H1 (cell line): Measurements from ENCODE around the gene LRRK1. TPM values are rescaled to one million over a fixed set of nuclear protein-coding genes. Genes with fewer than 3 reads are reported as not detected.
A peak's percentile ranks its signal among the peaks of the same experiment; 100 is the strongest.

ENCODE experiments used
- CTCF ChIA-PET: fragments of 300-600 bp; sonication (Branson Sonifier 250); formaldehyde crosslinking; loops from one replicate; lab custom pipeline; 2021; ENCODE audit not compliant: partially characterized antibody; lab: Charles Lee
- POLR2A ChIA-PET: fragments of 300-600 bp; sonication (Branson Sonifier 250); formaldehyde crosslinking; loops from one replicate; lab custom pipeline; 2021; ENCODE audit warnings: inconsistent platforms; ENCODE audit not compliant: partially characterized antibody; lab: Charles Lee
- DNase-seq, 2 experiments: peaks; one replicate each; pipeline versions ENCODE4 v3.0.0 to v3.0.0-alpha.2; 2010 to 2022; ENCODE audit warnings: low spot score in 2 of 2, low read depth in 1 of 2, mixed read lengths in 1 of 2
- FAIRE-seq: peaks from 2 replicates; lab custom pipeline; 2011; peaks lifted over from hg19 to GRCh38; lab: Jason Lieb, UNC
- H2AFZ ChIP-seq: 2 replicates; pipeline ENCODE4 v1.8.1; 2012; ENCODE audit warnings: low read length, inconsistent platforms
- H2AK5ac ChIP-seq: 2 replicates; pipeline ENCODE4 v1.6.1; 2013; ENCODE audit warnings: low read depth, low read length
- H2BK120ac ChIP-seq: replicated peaks from 2 replicates; pipeline ENCODE3; 2013; ENCODE audit warnings: low read depth, low read length, inconsistent platforms
- H2BK12ac ChIP-seq: 2 replicates; pipeline ENCODE4 v1.6.1; 2013; ENCODE audit warnings: low read depth, low read length
- H2BK15ac ChIP-seq: 2 replicates; pipeline ENCODE4 v1.6.1; 2013; ENCODE audit warnings: low read length
- H2BK20ac ChIP-seq: 2 replicates; pipeline ENCODE4 v1.6.1; 2013; ENCODE audit warnings: low read length
- H2BK5ac ChIP-seq: 2 replicates; pipeline ENCODE4 v1.6.1; 2013; ENCODE audit warnings: low read depth, low read length
- H3K14ac ChIP-seq: 2 replicates; pipeline ENCODE4 v1.6.1; 2013; ENCODE audit warnings: inconsistent platforms; ENCODE audit not compliant: insufficient read length
- H3K18ac ChIP-seq: 2 replicates; pipeline ENCODE4 v1.6.1; 2013; ENCODE audit warnings: low read length; ENCODE audit errors: extremely low read depth
- H3K23ac ChIP-seq: 2 replicates; pipeline ENCODE4 v1.6.1; 2013; ENCODE audit warnings: inconsistent platforms; ENCODE audit not compliant: insufficient read length
- H3K23me2 ChIP-seq: 2 replicates; pipeline ENCODE4 v1.6.1; 2013; ENCODE audit warnings: low read depth, low read length
- H3K27ac ChIP-seq: 2 replicates; pipeline ENCODE4 v1.6.1; 2011; ENCODE audit warnings: low read depth, low read length, inconsistent platforms
- H3K27me3 ChIP-seq, 4 experiments: replicated peaks in 1 of 4; 1 replicate in 1 of 4; 2 replicates in 3 of 4; pipeline versions ENCODE4 v1.6.1 to v1.8.1; 2011 to 2013; ENCODE audit warnings: low read length in 3 of 4, mild to moderate bottlenecking in 3 of 4, inconsistent platforms in 2 of 4, mixed read lengths in 2 of 4, moderate library complexity in 1 of 4; ENCODE audit not compliant: control insufficient read depth in 3 of 4, insufficient read depth in 3 of 4; ENCODE audit errors: extremely low read depth in 1 of 4
- H3K36me3 ChIP-seq, 4 experiments: 2 replicates each; pipeline versions ENCODE4 v1.6.1 to v1.8.1; 2011 to 2013; ENCODE audit warnings: mild to moderate bottlenecking in 4 of 4, low read length in 3 of 4, moderate library complexity in 2 of 4, control low read depth in 1 of 4, inconsistent platforms in 1 of 4; ENCODE audit not compliant: insufficient read depth in 4 of 4, control insufficient read depth in 2 of 4
- H3K4ac ChIP-seq: replicated peaks from 2 replicates; pipeline ENCODE3; 2013; ENCODE audit warnings: low read length, low read depth, mixed read lengths, inconsistent platforms; ENCODE audit not compliant: insufficient read length
- H3K4me1 ChIP-seq, 4 experiments: replicated peaks in 1 of 4; 1 replicate in 1 of 4; 2 replicates in 3 of 4; pipeline versions ENCODE4 v1.6.1 to v1.8.1; 2011 to 2013; ENCODE audit warnings: low read length in 3 of 4, inconsistent platforms in 2 of 4, mixed read lengths in 1 of 4; ENCODE audit not compliant: insufficient read depth in 4 of 4, control insufficient read depth in 3 of 4
- H3K4me2 ChIP-seq, 2 experiments: 2 replicates each; pipeline versions ENCODE4 v1.6.1 to v1.8.1; 2011 to 2013; ENCODE audit warnings: low read depth in 2 of 2, low read length in 2 of 2, control low read depth in 1 of 2, inconsistent platforms in 1 of 2, mild to moderate bottlenecking in 1 of 2; ENCODE audit not compliant: insufficient read depth in 1 of 2
- H3K4me3 ChIP-seq, 4 experiments: fragments of 200-600, 300-600 bp in 1 of 4; sonication (generic), shearing (Covaris generic), sonication (Bioruptor Twin) in 1 of 4; 2 replicates each; pipeline versions ENCODE4 v1.5.1 to v1.8.1; 2011 to 2016; ENCODE audit warnings: low read length in 4 of 4, low read depth in 3 of 4, control low read depth in 2 of 4, inconsistent platforms in 2 of 4, mild to moderate bottlenecking in 2 of 4, mixed read lengths in 1 of 4, moderate library complexity in 1 of 4; ENCODE audit not compliant: insufficient read depth in 2 of 4; ENCODE audit errors: extremely low read depth in 1 of 4
- H3K56ac ChIP-seq: replicated peaks from 2 replicates; pipeline ENCODE3; 2013; ENCODE audit warnings: low read depth, mild to moderate bottlenecking, mixed read lengths, low read length, inconsistent platforms; ENCODE audit not compliant: insufficient read length
- H3K79me1 ChIP-seq: 2 replicates; pipeline ENCODE4 v1.6.1; 2013; ENCODE audit warnings: low read depth, low read length, control low read depth
- H3K79me2 ChIP-seq, 2 experiments: 2 replicates each; pipeline versions ENCODE4 v1.6.1 to v1.8.1; 2012 to 2013; ENCODE audit warnings: low read length in 2 of 2, mild to moderate bottlenecking in 2 of 2, inconsistent platforms in 1 of 2; ENCODE audit not compliant: insufficient read depth in 2 of 2, control insufficient read depth in 1 of 2
- H3K9ac ChIP-seq, 4 experiments: replicated peaks in 1 of 4; 1 replicate in 1 of 4; 2 replicates in 3 of 4; pipeline versions ENCODE4 v1.6.1 to v1.8.1; 2011 to 2013; ENCODE audit warnings: low read depth in 3 of 4, low read length in 3 of 4, control low read depth in 2 of 4, mild to moderate bottlenecking in 2 of 4, moderate library complexity in 2 of 4, inconsistent platforms in 1 of 4; ENCODE audit errors: extremely low read depth in 1 of 4
- H3K9me3 ChIP-seq, 2 experiments: 2 replicates each; pipeline versions ENCODE4 v1.6.1 to v1.8.1; 2012 to 2013; ENCODE audit warnings: mild to moderate bottlenecking in 2 of 2, moderate library complexity in 2 of 2, control low read depth in 1 of 2, inconsistent platforms in 1 of 2, low read depth in 1 of 2, low read length in 1 of 2, mixed read lengths in 1 of 2; ENCODE audit not compliant: insufficient read depth in 2 of 2
- H4K20me1 ChIP-seq, 2 experiments: replicated peaks in 1 of 2; 2 replicates each; pipeline versions ENCODE3 to v1.8.1; 2011 to 2013; ENCODE audit warnings: inconsistent platforms in 2 of 2, low read length in 2 of 2, mild to moderate bottlenecking in 1 of 2; ENCODE audit not compliant: insufficient read depth in 2 of 2, control insufficient read depth in 1 of 2
- H4K5ac ChIP-seq: 2 replicates; pipeline ENCODE4 v1.6.1; 2013; ENCODE audit warnings: low read length, low read depth, mixed read lengths, inconsistent platforms; ENCODE audit not compliant: insufficient read length
- H4K8ac ChIP-seq: 2 replicates; pipeline ENCODE4 v1.8.0; 2013; ENCODE audit warnings: mild to moderate bottlenecking, moderate library complexity, low read length, inconsistent platforms; ENCODE audit not compliant: insufficient read depth; ENCODE audit errors: extremely low read depth
- H4K91ac ChIP-seq: replicated peaks from 2 replicates; pipeline ENCODE3; 2013; ENCODE audit warnings: low read length, mixed read lengths, inconsistent platforms; ENCODE audit not compliant: insufficient read length
- POU5F1 ChIP-seq: IDR thresholded peaks from 2 replicates; pipeline ENCODE4 v1.6.1; 2011; ENCODE audit warnings: low read depth, mild to moderate bottlenecking, low read length, moderate library complexity
- SP1 ChIP-seq: IDR thresholded peaks from 2 replicates; pipeline ENCODE4 v1.6.1; 2011; ENCODE audit warnings: low read depth, low read length
- WGBS, 2 experiments: shearing (Covaris generic) in 1 of 2; methylation state at CpG; one replicate each; pipeline versions ENCODE4 v1.1.6 to v1.1.7; 2013 to 2015; ENCODE audit warnings: low lambda C conversion rate in 2 of 2, mixed read lengths in 2 of 2, inconsistent platforms in 1 of 2, low coverage in 1 of 2, missing lambda C conversion rate in 1 of 2; ENCODE audit not compliant: insufficient replicate concordance in 2 of 2, insufficient coverage in 1 of 2, insufficient read length in 1 of 2; ENCODE audit errors: extremely low coverage in 1 of 2, missing lambda C conversion rate in 1 of 2; 5-methylcytosine and 5-hydroxymethylcytosine counted together
- polyA plus RNA-seq, 7 experiments: library from polyadenylated mRNA; depleted of rRNA in 3 of 7; stranded (reverse) in 5 of 7; unstranded in 2 of 7; fragments of >200 nt in 5 of 7; fragments of 200-250 nt in 2 of 7; gene quantifications; 1 replicate in 5 of 7; 2 replicates in 1 of 7; 4 replicates in 1 of 7; pipeline versions ENCODE4 v1.2.1 to v1.2.3, GENCODE V29; 2011 to 2013; ENCODE audit warnings: missing spikeins in 2 of 7, mixed read lengths in 2 of 7
- total RNA-seq: library from RNA; stranded (reverse); fragmentation: NEBNext Ultra II Directional; extraction: Animal tissue kit (Norgen Biotek cat#: 25700); gene quantifications from 2 replicates; pipeline ENCODE4 v1.2.1, GENCODE V29; 2021

LRRK1 gene
- total and polyA plus RNA-seq, 2 of the 8 experiments (the other 6 are each of a cell fraction or from before 2014, with no cell fraction given): 1.2 to 3.6 TPM

DNA sequence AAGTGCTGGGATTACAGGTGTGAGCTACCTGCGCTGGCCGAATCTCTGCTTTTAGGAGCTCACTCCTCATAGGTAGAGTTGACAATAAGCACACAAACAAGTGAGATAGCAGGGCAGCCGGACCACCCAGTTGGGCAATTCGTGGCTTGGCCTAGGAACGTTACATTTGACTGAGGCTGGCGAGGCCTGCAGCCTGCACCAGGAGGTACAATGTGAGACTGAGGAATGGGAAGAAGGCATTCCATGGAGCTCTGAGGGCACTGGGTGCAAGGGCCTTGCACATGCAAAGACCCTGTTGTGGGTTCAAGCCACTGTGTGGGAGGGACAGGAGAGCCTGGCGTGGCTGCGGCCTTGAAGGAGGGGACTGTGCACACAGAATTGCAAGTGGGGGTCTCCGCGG lies 152.5 kb downstream of the LRRK1 start:
- POLR2A ChIA-PET: interaction anchor here (3.2 kb wide), 1 partner anchor 11 kb away, joined by 14 read pairs; no protein-coding TSS in a partner anchor
- peak overlapping the region; percentile 76 for H3K4ac ChIP-seq
- no peaks in the 10 kb centered on the region for H3K36me3 ChIP-seq
- TF ChIP-seq POU5F1 (no peak), SP1 (no peak)
- TF ChIP-seq, all 59 proteins: peak for 0
- Histone ChIP-seq H3K79me2 (no peaks in the 10 kb centered on the region), H3K4me3 (no peak overlapping the region), H3K9ac (peak overlapping the region in 1 of 4 experiments; percentile 4; a peak in 1 of 7 replicates), H3K27me3 (no peaks in the 10 kb centered on the region), H4K5ac (no peak overlapping the region), H2AFZ (no peak overlapping the region), H3K14ac (no peak overlapping the region), H3K56ac (no peak overlapping the region), H2BK5ac (peak overlapping the region; percentile 99), H4K91ac (peak overlapping the region; percentile 99), H3K4me1 (peaks cover 22 to 39% (median 30%) of the 10 kb centered on the region in 4 experiments), H3K4me2 (no peak overlapping the region), H3K27ac (no peak overlapping the region), H2BK15ac (peak overlapping the region; percentile 92; the same call in 1 of the 2 replicates), H2BK120ac (peak overlapping the region; percentile 98), H2BK12ac (peak overlapping the region; percentile 99; the same call in 1 of the 2 replicates), H4K20me1 (no peaks in the 10 kb centered on the region), H3K23ac (no peak overlapping the region), H3K79me1 (no peaks in the 10 kb centered on the region), H2AK5ac (peak overlapping the region; percentile 99), H3K9me3 (peaks cover 0 to 3% of the 10 kb centered on the region in 2 experiments; a peak in 1 of 4 replicates), H4K8ac (no peak overlapping the region), H3K18ac (peak overlapping the region; percentile 87), H3K23me2 (no peaks in the 10 kb centered on the region), H2BK20ac (peak overlapping the region; percentile 100)
- 91% methylated on average over 10 of the region's 10 CpGs; no CpG with 5 or more reads in 1 of the 2 experiments for WGBS, 2 experiments
- CTCF ChIA-PET: interaction anchor here (0.6 to 2.2 kb wide), 7 partner anchors 11 to 173 kb away, joined by 3 to 13 read pairs (median 5); no protein-coding TSS in a partner anchor
- FAIRE-seq (no peak), DNase-seq (no peak)
